Measurements from ENCODE around the gene AATF.

DNA sequence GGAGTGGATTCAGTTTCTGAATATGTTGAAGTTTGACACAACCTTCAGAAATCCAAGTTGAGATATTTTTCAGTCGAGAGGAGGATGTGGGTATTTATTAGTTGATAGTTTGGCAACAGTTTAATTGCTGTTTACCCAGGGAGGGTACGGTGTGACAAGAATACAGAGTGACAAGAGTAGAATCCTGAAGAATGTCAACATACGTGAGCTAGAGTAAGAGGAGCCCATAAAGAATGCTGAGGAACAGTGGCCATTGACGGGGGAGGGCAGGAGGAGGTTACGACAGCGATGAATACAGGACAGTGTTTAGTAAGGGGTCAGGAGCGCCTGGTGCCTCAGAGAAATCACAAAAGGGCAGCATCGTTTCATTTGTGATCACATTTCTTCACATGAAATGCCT, 76.5 kb downstream of the AATF start:
- TF ChIP-seq, protein P1, sequence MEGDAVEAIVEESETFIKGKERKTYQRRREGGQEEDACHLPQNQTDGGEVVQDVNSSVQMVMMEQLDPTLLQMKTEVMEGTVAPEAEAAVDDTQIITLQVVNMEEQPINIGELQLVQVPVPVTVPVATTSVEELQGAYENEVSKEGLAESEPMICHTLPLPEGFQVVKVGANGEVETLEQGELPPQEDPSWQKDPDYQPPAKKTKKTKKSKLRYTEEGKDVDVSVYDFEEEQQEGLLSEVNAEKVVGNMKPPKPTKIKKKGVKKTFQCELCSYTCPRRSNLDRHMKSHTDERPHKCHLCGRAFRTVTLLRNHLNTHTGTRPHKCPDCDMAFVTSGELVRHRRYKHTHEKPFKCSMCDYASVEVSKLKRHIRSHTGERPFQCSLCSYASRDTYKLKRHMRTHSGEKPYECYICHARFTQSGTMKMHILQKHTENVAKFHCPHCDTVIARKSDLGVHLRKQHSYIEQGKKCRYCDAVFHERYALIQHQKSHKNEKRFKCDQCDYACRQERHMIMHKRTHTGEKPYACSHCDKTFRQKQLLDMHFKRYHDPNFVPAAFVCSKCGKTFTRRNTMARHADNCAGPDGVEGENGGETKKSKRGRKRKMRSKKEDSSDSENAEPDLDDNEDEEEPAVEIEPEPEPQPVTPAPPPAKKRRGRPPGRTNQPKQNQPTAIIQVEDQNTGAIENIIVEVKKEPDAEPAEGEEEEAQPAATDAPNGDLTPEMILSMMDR (IDR thresholded peaks at IDR 0.05; ENCODE audit: low read length): no peak
- TF ChIP-seq EZH2 (IDR thresholded peaks at IDR 0.05; ENCODE audit: borderline replicate concordance, low read length): no peak
